DMS114 treated with DMSO at 0.1 percent for 48 hours (cell line): ENCODE data around the gene NFIL3.

Source experiments
- DNase-seq: peaks from one replicate; lab custom pipeline; 2025; ENCODE audit not compliant: unreplicated experiment; lab: John Stamatoyannopoulos, UW

Gene NFIL3

DNA sequence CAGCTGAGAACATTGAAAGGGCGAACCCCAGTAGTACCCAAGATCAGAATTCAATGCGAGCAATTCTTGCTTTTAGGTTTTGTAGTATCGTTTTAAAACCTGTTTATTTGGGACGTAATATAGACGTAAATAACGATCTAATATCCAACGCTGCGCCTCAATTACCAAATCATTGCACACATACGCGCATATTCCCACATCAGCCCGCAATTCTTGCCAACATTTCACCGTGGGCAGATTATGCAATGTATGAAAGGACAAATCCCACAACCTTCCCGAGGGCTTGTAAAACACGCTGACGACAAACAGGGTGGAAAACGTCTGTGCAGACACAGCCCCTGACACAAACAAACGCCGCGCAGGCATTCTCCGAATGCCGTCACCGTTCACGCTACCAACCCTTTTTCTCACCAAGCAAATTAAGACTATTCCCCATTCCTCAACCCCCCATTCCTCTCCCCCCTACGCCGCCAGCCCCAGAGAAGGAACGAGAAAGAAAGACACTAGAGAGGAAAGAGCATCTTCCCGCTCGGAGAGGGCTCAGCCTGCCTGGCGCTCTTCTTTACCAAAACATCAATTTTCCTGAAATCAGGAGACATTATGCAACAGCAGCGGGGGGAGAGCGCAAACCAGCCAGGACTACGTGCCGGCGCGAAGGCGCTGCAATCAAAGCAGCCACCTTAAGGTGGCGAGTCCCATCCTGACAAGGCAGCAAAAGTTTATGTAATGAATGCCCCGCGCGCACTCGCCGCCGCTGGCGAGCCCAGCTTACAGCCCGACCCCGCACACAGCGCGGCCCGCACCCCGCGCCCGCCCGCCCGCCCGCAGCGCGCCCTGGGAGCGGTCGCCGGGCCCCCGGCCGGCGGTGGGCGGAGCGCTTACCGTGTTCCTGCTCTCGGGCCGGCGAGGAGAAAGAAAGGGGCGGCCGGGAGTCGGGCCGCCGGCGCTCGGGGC lies 597 bp downstream of the NFIL3 start:
- DNase-seq, result peak; percentile 5

DNA sequence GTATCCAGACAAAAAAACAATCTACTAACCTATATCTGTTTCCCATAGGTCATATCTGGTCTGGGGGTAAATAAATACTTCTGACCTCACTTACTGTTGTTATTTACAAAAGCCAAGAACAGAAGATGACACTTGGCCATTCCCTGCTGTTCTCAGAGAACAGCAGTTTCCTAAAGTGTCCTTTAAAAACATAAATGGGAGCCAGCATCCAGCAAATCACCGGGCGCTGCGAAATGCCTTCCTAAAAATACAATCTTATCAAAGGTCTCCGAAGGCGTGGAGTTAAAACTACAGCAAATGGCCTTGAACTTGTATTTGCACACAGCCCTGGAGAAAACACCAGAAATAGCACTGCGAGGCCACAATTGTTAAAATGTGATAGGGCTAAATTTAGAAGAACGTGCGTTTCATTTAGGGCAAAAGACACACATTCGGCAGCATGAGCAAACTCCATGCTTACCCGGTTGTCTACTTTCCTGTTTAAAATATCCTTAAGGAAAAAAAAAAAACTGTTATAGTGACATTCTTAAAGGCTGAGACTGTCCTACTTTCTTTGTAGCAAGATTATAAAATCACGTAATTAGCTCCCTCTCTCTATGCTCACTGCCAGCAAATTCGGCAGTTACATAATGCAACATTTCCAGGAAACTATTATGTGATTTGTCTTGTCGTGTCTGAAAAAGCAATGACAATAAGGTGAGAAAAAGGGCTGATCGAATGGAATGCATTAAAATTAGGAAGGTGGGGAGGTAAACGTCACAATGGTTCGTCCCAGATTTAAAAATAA lies 1.5 kb downstream of the NFIL3 start:
- DNase-seq, result no peak

DNA sequence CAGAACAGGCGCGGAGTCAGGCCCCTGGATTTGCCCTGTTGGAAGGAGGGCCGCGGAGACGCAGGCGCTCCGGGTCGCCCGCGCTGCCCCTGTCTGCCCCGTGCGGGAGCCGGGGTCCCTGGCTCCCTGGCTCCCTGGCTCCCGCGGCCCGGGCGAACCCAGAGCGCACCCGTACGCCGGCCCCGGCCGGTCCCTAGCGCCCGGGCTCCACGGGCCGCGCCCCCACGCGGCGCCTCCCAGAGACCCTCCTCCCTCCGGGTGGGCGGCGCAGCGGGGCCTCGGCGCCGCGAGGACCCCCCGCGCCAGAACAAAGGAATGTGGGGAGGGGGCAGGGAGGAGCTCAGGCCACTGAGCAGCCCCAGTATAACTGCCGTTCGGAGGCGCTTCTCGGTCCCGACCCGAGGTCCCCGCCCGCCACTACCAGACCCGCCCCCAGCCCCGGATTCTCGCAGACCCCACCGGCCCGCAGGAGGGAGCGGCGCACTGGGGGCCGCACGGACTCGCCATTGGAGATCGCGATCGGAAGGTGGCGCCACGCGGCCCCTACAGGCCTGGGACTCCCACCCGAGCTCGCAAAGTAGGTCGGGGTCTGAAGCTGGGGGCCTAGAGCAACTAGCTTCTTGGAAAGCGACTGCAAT lies 2.4 kb downstream of the NFIL3 start:
- DNase-seq, result no peak

DNA sequence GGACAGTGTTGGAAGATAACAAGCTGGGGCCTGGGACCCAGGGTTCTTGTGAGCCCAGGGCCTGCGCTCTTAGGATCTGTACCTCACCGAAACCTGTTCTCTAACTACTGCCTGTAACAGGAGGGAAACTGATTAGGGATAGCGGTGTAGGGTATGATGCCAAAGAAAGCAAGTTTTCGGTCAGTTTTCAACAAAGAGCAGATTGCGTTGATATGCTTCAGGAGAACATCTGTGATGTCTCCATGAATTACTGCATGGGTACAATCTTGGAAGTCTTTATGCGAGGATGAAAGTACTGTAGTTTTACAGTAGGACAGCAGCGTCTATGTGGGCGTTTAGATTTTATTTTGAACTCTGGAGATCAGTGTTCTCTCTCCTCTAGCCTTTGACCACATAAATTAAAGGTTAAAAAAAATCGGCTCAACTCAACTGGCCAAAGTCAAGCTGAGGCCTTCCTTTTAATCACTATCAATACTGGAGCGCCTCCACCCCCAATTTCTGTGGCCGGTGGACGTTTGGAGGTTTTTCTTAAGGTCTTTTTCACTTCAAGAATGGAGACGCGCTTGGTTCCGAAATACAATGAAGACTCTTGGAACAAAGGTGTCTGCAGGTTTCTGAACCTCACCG lies 3.0 kb downstream of the NFIL3 start:
- no peak for DNase-seq

DNA sequence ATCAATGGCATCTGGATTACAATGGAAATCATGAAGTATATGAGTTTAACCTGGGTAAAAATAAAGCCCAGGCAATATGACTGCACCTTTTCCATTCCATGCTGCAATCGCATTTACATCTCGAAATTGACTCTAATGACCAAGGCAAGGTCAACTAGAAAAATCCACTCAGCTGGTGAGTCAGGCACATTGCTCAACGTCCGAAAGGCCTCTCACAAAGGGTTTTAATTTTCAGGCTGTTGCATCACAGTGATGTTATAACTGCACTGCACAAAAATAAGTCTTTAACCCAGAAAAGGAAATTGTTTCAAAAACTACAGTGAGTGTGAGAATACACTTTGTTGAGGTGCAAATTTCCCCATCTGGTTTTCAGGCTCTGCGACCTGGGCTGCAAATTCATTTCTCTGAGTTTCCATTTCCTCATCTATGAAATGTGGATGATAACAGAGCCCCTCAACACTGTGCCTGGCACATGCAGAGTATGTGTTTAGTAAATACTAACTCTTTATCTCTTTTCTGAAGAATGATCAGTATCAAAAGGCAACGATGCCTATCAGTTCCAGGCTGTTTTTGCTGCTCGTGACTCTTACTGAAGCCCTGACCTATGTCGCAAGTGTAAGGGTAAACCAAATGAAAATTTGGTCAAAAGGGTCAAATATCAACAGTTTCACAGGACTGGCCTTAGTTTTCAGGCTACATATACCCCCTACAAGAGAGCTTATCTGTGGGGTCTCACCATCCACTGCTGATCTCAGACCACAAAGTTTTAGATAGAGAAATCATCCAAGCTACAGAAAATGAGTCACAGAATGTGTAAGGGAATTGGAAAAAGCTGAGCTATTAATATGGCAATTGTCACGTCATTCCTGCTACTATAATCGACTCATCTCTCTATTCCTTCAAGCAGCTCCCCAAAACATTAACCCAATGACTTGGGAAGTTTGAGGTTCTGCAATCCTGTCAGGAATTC lies 4.1 kb downstream of the NFIL3 start:
- no peak for DNase-seq

DNA sequence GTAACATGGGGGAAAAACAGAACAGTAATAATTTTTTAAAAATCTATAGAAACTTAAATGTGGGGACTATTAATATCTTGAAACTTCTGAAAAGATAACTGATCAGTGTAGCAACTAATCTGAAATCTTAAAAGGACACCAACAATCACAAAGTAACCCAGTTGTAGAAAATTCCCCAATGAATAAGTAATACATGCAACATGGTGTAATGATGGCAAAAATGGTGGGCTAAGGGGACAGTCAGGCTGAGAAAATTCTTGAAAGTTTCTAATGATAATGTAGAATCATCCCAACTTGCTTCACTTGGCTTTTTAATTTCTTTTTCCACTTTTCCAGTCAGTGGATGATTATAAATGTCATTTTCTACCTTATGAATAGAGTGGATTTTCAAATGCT lies 5.4 kb downstream of the NFIL3 start:
- no peak for DNase-seq

DNA sequence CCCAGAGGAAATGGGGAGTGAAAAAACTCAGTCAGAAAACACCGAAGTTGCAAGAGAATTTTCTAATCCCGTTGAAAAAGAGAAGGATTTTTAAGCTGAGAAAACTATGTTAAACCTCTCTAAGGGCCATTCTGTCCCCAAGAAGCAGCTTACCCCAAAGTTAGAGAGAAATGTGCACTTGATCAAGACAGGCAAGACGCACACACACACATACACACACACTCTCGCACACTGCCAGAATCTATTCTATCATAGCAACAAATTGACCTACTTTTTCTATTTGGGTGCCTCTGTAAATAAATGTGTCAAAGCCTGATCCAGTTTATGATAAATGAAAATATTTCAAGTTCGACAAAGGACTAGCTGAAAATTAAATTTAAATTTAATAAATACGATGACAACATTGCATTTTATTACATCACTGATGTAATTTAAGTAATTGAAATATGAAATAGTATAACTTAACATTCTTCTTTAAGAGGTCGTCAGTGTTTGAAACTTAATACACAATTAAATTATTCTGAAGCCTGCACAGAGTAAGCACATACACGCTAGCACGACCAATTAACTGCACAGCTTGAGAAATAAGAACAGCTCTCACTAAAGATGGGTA lies 5.9 kb downstream of the NFIL3 start:
- DNase-seq, result no peak

DNA sequence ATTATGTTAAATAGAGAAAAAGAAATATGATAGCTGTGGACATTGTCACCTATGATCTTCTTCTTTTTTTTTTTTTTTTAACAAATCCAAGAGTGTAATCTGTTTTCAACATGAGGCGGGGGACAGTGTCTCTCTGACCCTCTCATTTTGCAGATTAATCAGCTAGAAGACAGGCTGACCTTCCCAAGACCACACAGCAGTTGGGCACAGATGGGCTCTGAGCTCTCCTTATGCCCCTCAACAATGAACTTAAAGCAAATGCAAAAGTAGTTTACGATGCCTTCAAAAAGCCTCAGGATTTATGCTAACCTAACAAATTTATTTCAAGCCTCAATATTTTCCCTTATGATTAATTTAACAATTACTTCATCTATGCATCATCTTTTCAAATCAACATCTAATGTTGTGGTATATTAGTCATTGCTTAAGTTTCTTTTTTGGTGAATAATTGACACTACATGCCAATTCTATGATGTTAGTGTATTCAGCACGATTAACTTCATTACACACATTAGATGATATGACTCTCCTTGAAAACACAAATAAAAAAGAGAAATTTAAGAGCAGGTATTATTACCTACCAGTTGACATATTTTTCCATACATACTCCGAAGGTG lies 7.4 kb downstream of the NFIL3 start:
- no peak for DNase-seq

DNA sequence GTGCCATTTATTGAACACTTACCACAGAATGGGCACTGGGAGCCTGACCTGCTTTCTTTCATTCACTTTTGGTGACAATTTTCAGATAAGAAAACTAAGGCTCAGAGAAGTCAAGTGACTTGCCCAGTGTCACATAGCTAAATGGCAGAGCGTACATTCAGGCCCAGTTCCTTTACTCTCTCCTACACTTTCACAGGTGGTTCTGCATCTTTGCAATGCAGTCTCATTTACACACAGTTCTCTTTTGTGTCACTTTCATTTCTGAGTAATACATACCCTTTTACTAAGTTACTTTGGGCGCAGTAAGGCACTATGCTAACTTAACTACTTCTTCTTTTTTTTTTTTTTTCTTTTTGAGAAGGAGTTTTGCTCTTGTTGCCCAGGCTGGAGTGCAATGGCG lies 8.3 kb downstream of the NFIL3 start:
- no peak for DNase-seq

DNA sequence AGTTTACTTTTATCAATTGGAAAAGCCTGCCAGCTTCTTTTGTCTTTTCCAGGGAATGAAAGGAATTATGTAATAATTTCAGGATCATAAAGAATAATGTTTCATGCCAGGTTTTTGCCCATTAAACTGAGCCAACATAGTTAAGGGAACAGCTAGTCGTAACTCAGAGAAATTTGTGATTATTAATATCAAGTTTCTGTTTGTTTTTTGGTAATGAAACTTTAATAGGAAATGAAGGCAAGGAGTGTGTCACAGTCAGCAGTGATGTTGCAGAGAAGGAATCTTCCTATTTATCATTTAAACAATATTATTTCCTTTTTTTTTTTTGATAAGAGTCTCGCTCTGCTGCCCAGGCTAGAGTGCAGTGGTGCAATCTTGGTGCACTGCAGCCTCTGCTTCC lies 10.7 kb downstream of the NFIL3 start:
- DNase-seq, result no peak

DNA sequence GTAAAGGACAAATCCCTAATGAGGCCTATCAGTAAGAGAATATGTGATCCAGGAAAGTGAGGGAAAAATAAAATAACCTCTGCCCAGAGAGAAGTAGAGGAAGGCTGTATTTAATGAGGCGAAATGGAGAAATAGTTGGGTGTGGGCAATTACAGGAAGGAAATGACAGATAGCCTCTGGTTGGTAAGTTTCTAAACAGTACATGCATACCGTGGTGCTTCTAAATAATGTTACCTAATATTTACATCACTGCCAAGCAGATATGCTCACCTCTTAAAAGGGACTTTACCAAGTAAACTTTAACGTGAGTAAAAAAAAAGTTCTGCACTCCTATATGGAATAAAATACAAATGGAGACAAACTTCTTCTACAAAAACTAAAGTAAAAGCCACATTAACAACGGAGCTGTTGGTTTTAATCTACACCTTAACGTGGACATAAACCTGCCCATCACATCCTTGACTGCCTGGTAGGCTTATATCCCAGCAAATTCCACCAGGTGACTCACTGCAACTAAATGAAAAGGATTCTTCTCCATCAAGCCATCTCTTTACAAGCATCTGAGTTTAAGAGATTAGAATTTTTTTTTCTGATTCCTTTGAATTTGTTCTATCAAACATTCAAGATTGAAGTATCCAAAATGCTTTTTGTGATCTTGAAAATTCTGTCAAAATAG lies 12.4 kb downstream of the NFIL3 start:
- DNase-seq, result no peak

DNA sequence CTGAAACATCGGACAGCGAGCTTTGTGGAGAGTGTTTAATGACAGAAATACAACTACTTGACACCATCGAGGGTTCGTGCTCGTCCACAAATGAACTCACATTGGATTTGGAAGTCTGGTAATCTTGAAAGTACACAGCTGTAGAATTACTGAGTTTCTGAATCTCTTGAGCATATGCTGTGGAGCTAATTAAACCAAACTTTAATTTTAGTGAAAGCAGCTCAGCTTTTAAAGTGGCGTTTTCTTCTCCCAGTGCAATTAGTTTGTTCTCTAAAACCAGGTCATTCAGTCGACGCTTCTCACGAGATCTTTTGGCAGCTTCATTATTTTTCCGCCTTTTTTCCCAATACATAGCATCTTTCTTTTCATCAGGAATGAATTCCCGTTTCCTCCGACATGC lies 13.5 kb downstream of the NFIL3 start:
- no peak for DNase-seq

DNA sequence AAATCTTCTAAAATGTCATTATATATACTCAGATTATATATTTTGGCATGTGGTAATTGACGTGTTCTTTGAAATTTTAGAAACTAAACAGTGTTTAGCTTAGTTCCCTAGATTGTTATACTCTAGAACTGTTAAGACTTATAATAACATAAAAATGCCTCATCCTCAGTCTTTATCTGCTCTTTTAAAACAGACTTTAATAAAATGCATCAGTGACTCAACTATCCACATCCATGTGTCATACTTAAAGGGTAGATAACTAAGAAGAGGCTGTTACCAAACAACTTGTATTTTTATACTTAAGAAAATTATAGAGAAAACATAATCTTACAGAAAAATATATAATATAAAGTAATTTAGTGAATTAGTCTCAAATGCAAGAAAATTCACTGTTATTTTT lies 15.2 kb downstream of the NFIL3 start:
- DNase-seq, result no peak

DNA sequence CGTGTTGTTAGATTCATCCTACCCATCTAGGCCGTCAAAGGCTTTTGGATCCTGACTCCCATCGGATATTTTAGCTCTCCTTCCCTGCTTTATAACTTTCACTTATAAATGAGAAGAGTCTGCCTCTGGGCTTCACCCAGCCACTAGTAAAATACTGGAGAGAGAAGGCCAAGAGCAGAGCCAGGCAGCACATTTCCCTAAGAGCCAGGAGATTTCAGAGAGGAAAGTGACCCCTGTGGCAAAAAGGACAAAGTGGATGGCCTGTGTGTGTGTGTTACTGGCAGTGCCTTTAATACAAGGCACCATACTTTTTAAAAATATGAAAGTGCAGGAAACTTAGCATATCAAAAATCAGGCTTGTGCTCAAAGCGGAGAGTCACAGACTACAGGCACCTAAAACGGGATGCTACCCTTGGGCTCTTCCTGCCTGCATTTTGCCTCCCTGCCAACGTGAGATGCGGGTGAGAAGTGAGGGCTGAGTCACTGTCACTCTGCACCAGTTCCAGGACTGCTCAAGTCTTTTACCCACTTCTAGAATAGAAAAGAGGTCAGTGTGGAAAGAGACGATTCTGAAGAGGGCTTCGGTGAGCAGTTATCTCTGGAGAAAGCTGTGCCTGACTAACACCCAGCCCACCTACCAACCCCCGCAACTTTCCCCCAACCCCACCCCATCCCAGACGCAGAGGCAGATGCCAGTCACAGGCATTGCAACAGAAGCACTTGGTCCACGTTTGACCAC lies 15.9 kb downstream of the NFIL3 start:
- DNase-seq, result no peak

DNA sequence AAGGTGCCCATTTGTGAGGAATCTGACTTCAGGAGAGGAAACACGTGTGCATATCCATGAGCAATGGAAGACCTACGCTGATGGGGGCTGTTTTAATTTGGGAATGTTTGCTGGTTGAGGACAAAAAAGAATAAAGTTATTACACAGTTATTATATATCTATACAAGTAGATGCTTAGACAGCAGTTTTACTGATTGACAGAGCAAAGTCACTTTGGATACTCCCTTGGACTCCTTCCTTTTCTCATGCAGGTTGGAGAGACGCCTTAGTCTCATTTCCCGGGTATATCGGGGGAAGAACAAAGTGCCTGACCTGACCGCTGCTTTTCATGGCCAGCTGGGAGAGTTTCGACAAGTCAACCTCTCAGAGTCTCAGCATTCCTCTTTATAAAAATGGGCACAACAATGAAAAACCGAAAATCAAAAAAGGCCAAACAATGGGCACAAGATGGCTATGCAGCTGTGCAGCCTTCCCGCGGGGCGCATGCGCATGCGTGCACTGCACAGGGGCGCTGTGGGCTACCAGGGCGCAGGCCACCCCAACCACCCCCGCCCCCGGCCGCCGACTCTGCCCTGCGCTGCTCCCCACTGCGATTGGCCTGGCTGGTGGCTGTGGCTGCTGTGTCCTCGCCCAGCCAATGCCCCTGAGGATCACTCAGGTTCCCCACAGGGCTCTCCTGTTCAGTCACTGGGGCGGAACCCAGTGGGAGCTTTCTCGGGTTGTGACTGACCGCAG lies 18.1 kb downstream of the NFIL3 start:
- DNase-seq, result no peak

DNA sequence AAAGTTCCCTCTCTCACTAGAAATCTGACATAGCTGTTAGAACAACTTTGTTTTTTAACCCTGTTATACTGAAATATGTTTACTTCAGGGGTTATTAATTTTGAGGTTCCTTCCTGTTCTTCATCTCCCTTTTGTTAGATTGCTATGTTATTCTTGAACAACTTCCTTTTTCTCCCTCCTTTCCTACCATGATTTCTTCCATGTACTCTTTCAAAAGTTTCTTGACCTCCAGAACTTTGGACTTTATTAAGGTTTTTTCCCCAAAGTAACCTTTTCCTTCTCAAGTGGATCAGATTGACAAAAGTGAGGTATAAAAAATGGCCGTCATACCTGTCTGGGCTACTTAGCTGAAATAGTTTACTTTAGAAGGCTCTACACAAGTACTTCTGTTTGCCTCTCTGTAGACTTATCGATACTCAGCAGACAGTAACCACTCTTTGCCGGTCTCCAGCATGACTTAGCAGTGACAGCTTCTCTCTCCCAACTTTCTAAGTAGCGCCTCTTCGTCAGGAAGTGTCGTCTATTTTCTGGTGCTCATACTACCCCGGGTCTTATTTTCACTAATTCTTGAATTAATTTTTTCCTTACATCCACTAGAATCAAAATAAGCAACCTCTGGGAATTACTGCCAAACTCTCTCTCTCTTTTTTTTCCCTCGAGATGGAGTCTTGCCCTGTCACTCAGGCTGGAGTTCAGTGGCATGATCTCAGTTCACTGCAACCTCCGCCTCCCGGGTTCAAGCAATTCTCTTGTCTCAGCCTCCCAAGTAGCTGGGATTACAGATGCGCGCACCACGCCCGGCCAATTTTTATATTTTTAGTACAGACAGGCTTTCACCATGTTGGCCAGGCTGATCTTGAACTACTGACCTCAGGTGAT lies 19.7 kb downstream of the NFIL3 start:
- no peak for DNase-seq
